SK-N-SH treated with all-trans-retinoic acid at 6 μM for 48 hours (cell line): ENCODE results near the gene NUBP1.

Source experiments
- ARNTL ChIP-seq: fragments of 450-650 bp; formaldehyde crosslinking; IDR thresholded peaks from 2 replicates; pipeline ENCODE4 v1.5.0; 2020; ENCODE audit warnings: low read depth, mild to moderate bottlenecking, moderate library complexity, borderline replicate concordance
- CREB5 ChIP-seq: fragments of 250-450 bp; sonication (Bioruptor Pico); IDR thresholded peaks from 2 replicates; pipeline ENCODE4 v1.5.1; 2020; ENCODE audit warnings: low read depth, mild to moderate bottlenecking, moderate library complexity
- ESRRG ChIP-seq: fragments of 250-450 bp; sonication (Bioruptor Pico); IDR thresholded peaks from 2 replicates; pipeline ENCODE4 v1.6.1; 2021; ENCODE audit warnings: mild to moderate bottlenecking
- GLIS3 ChIP-seq: fragments of 250-450 bp; sonication (Bioruptor Pico); IDR thresholded peaks from 2 replicates; pipeline ENCODE4 v1.5.0; 2020; ENCODE audit warnings: mild to moderate bottlenecking, moderate library complexity
- ISL1 ChIP-seq: fragments of 250-450 bp; sonication (Bioruptor Pico); IDR thresholded peaks from 2 replicates; pipeline ENCODE4 v2.1.2; 2022; ENCODE audit warnings: mild to moderate bottlenecking, moderate library complexity
- OSR1 ChIP-seq: fragments of 250-450 bp; sonication (Bioruptor Pico); IDR thresholded peaks from 2 replicates; pipeline ENCODE4 v1.8.0; 2022; ENCODE audit warnings: moderate library complexity, mild to moderate bottlenecking, inconsistent platforms
- RARB ChIP-seq: fragments of 250-450 bp; sonication (Bioruptor Pico); IDR thresholded peaks from 2 replicates; pipeline ENCODE4 v1.8.0; 2021; ENCODE audit warnings: mild to moderate bottlenecking, moderate library complexity
- TCF4 ChIP-seq: fragments of 250-450 bp; sonication (Bioruptor Pico); IDR thresholded peaks from 2 replicates; pipeline ENCODE4 v1.8.0; 2021; ENCODE audit warnings: mild to moderate bottlenecking, moderate library complexity, borderline replicate concordance
- ZFP3 ChIP-seq: fragments of 250-450 bp; sonication (Bioruptor Pico); IDR thresholded peaks from 2 replicates; pipeline ENCODE4 v1.5.0; 2020; ENCODE audit warnings: mild to moderate bottlenecking, moderate library complexity
- ZNF565 ChIP-seq: fragments of 450-650 bp; formaldehyde crosslinking; conservative IDR thresholded peaks from 2 replicates; pipeline ENCODE4 v1.5.0; 2020; ENCODE audit warnings: low read depth, mild to moderate bottlenecking, moderate library complexity
- ZNF70 ChIP-seq: fragments of 450-650 bp; formaldehyde crosslinking; IDR thresholded peaks from 2 replicates; pipeline ENCODE4 v1.5.0; 2020; ENCODE audit warnings: mild to moderate bottlenecking, moderate library complexity
- TF ChIP-seq, protein P1 (sequence below): fragments of 250-450 bp; sonication (Bioruptor Pico); IDR thresholded peaks from 2 replicates; pipeline ENCODE4 v1.8.0; 2020; ENCODE audit warnings: mild to moderate bottlenecking, moderate library complexity, borderline replicate concordance

GRCh38 chr16:10799736-10800135 is 56.1 kb downstream of the NUBP1 start:
- TF ChIP-seq ARNTL (no peak), ZFP3 (CRISPR knock-in tag) (no peak), ZNF70 (CRISPR knock-in tag) (no peak), ZNF565 (no peak), RARB (CRISPR knock-in tag) (no peak), CREB5 (CRISPR knock-in tag) (no peak), TCF4 (CRISPR knock-in tag) (no peak), GLIS3 (CRISPR knock-in tag) (no peak), ISL1 (CRISPR knock-in tag) (no peak), OSR1 (CRISPR knock-in tag) (no peak), ESRRG (no peak)
- TF ChIP-seq, protein P1, sequence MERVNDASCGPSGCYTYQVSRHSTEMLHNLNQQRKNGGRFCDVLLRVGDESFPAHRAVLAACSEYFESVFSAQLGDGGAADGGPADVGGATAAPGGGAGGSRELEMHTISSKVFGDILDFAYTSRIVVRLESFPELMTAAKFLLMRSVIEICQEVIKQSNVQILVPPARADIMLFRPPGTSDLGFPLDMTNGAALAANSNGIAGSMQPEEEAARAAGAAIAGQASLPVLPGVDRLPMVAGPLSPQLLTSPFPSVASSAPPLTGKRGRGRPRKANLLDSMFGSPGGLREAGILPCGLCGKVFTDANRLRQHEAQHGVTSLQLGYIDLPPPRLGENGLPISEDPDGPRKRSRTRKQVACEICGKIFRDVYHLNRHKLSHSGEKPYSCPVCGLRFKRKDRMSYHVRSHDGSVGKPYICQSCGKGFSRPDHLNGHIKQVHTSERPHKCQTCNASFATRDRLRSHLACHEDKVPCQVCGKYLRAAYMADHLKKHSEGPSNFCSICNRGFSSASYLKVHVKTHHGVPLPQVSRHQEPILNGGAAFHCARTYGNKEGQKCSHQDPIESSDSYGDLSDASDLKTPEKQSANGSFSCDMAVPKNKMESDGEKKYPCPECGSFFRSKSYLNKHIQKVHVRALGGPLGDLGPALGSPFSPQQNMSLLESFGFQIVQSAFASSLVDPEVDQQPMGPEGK (CRISPR knock-in tag), result no peak
